ENCODE results near the gene CAPSL. TPM values are rescaled to one million over a fixed set of nuclear protein-coding genes. Genes with fewer than 3 reads are reported as not detected.

The CAPSL gene
- total and polyA plus RNA-seq, 2 donors (not counting 3 experiments of a cell fraction or from before 2014, with no cell fraction given), result not detected

DNA sequence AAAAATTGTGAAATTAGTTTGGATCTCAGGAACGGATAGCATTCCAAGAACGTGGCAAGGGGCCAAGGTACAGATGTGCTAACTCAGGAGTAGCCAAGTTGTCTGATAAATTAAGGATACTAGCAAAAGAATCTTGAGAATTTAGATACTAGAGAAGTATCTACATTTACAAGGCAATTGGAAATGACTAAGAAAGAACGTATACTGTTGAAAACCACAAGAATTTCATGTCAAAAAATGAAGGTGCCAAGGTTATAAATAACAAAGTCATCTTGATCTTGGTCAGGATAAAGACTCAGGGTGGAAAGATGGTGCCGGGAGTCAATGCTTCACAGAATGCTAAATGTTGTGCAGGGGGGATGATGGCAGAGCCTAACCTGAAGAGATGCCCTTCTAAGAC, 19.2 kb downstream of the CAPSL start:
- Histone ChIP-seq H3K4me1 (ENCODE audit: control insufficient read depth, extremely low read depth, insufficient read depth, low read length) (no peaks in the 10 kb centered on the region), H3K9me1 (replicated peaks; ENCODE audit: control insufficient read depth, extremely low read depth, insufficient read depth, low read length) (no peaks in the 10 kb centered on the region), H3K27ac (ENCODE audit: insufficient read depth, low read depth, low read length) (no peak overlapping the region), H3K27me3 (ENCODE audit: control insufficient read depth in 2 of 2, insufficient read depth in 2 of 2, low read length in 2 of 2) (peaks cover 0 to 2% of the 10 kb centered on the region in 2 experiments), H3K9me3 (replicated peaks; ENCODE audit: control insufficient read depth, insufficient read depth, low read length) (no peaks in the 10 kb centered on the region), H3K4me2 (ENCODE audit: insufficient read depth, low read length) (no peak overlapping the region), H3K79me2 (ENCODE audit: control insufficient read depth, insufficient read depth, low read length) (no peaks in the 10 kb centered on the region), H3K4me3 (replicated peaks in 1 of 3; ENCODE audit: insufficient read depth in 1 of 3, low read depth in 1 of 3, low read length in 3 of 3) (no peak overlapping the region), H3K9ac (replicated peaks; ENCODE audit: extremely low read depth, insufficient read depth, low read length) (no peak overlapping the region), H4K20me1 (replicated peaks; ENCODE audit: control insufficient read depth, extremely low read depth, insufficient read depth, low read length) (no peaks in the 10 kb centered on the region), H3K36me3 (ENCODE audit: control insufficient read depth in 2 of 2, extremely low read depth in 1 of 2, insufficient read depth in 2 of 2, low read length in 2 of 2) (no peaks in the 10 kb centered on the region), H2AFZ (ENCODE audit: low read depth, low read length) (no peak overlapping the region)
- POLR2A ChIA-PET, result no interaction called here
- CTCF ChIA-PET, result interaction anchor here (0.7 to 4.7 kb wide), 3 partner anchors 138 to 268 kb away, joined by 3 to 98 read pairs (median 4); no protein-coding TSS in a partner anchor
- TF ChIP-seq POLR2AphosphoS5 (IDR thresholded peaks at IDR 0.05; ENCODE audit: insufficient read depth, low read depth, low read length) (no peak), MAX (IDR thresholded peaks at IDR 0.05; ENCODE audit: insufficient read depth, insufficient read length) (no peak), GATA2 (IDR thresholded peaks at IDR 0.05; ENCODE audit: insufficient read depth, insufficient read length, low read depth, low read length) (no peak), EZH2 (IDR thresholded peaks at IDR 0.05; ENCODE audit: borderline replicate concordance, low read depth, low read length, severe bottlenecking) (no peak), MYC (IDR thresholded peaks at IDR 0.05; ENCODE audit: low read depth, low read length) (no peak), POLR2A (IDR thresholded peaks at IDR 0.05; ENCODE audit: low read depth, low read length) (no peak), FOS (IDR thresholded peaks at IDR 0.05; ENCODE audit: borderline replicate concordance, insufficient read depth, low read length) (no peak), JUN (IDR thresholded peaks at IDR 0.05; ENCODE audit: borderline replicate concordance, insufficient read depth, insufficient read length, low read depth) (no peak)
- TF ChIP-seq, protein P1, sequence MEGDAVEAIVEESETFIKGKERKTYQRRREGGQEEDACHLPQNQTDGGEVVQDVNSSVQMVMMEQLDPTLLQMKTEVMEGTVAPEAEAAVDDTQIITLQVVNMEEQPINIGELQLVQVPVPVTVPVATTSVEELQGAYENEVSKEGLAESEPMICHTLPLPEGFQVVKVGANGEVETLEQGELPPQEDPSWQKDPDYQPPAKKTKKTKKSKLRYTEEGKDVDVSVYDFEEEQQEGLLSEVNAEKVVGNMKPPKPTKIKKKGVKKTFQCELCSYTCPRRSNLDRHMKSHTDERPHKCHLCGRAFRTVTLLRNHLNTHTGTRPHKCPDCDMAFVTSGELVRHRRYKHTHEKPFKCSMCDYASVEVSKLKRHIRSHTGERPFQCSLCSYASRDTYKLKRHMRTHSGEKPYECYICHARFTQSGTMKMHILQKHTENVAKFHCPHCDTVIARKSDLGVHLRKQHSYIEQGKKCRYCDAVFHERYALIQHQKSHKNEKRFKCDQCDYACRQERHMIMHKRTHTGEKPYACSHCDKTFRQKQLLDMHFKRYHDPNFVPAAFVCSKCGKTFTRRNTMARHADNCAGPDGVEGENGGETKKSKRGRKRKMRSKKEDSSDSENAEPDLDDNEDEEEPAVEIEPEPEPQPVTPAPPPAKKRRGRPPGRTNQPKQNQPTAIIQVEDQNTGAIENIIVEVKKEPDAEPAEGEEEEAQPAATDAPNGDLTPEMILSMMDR (IDR thresholded peaks at IDR 0.05; ENCODE audit: extremely low read depth in 1 of 2, insufficient read depth in 1 of 2, low read depth in 1 of 2, low read length in 2 of 2), result no peak
- DNase-seq (ENCODE audit: low read depth, low spot score) (no peak), FAIRE-seq (no peak)
- dilution Hi-C loops (cut with MboI; ENCODE audit: extremely low pct_ligation_motif_present, low sequenced_read_pairs), result no loop called here
- intact Hi-C loops (cut with micrococcal nuclease), result no loop called here
- no TSS peak for BruUV-seq (replicated peaks)

All from endothelial cell of umbilical vein (primary cell).